KOPT-K1 (cell line): ENCODE measurements around the gene CRMP1.

Source experiments
- H3K27ac ChIP-seq: fragments of 200-600 bp; sonication (generic); 2 replicates; pipeline ENCODE4 v1.5.1; 2016; ENCODE audit warnings: antibody characterized with exemption, mild to moderate bottlenecking, low read depth, low read length; ENCODE audit not compliant: poor library complexity, severe bottlenecking
- H3K36me3 ChIP-seq: fragments of 200-600 bp; sonication (generic); 2 replicates; pipeline ENCODE4 v1.5.1; 2017; ENCODE audit warnings: antibody characterized with exemption, mild to moderate bottlenecking, low read length, moderate library complexity; ENCODE audit not compliant: insufficient read depth
- H3K9me3 ChIP-seq: fragments of 200-600 bp; sonication (generic); 2 replicates; pipeline ENCODE4 v1.5.1; 2017; ENCODE audit warnings: antibody characterized with exemption, low read length, mild to moderate bottlenecking; ENCODE audit not compliant: insufficient read depth, poor library complexity, severe bottlenecking

The CRMP1 gene

DNA sequence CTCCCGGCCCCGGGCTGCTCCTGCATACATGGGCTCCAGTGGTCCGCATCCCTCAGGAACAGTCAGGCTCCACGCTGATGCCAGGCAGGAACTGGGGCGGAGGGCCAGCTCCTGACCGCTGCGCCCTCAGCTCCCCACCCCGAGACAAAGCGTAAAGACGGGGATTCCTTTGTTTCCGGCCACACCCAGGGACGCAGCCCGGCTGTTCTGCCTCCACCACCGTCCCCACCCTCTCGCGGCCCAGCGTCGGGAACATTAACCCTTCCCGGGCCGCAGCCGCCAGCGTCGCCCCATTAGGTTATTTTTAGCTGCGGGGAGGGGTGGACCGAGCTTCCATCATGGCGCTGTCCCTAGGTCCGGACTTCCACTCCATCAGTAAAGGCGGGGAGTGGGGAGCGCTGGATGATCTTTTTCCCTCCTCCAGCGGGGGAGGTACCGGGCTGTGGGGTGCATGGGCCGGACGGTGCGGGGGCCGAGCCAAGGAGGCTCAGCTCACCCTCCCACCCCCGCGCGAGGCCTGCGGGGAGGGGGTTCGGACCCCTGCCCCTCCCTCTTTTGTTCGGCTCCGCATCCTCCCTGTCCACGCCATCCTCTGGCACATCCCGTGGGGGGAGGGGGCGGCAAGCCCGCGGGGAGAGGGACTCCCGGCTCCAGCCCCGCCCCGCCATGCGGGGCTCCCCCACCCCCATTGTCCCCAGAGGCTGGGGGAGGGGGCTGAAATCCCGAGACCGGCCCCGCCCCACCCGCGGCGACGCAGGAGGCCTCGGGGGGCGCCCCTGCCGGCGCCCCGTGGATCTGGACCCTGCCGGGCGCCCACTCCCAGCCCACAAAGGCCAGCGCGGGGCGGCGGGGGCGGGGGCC, 5.3 kb downstream of the CRMP1 start:
- Histone ChIP-seq H3K27ac (no peak overlapping the region), H3K9me3 (no peaks in the 10 kb centered on the region), H3K36me3 (no peaks in the 10 kb centered on the region)

DNA sequence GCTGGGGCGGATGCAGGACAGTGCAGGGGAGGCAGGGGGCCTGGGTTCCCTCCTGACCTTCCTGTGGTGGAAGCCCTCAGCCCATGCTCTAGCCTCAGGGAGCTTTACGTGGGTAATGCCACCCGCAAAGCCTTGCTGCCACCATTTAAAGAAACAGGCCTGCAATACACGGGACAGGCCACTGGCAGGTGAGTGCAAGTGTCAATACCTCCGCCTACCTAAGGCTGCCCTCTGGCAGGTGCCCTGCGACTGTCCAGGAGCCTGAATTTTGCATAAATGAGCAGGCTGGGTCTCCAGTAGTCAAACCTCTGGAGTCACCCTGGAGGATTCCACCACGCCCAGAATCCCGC, 5.9 kb downstream of the CRMP1 start:
- Histone ChIP-seq H3K36me3 (no peaks in the 10 kb centered on the region), H3K27ac (no peak overlapping the region), H3K9me3 (no peaks in the 10 kb centered on the region)

DNA sequence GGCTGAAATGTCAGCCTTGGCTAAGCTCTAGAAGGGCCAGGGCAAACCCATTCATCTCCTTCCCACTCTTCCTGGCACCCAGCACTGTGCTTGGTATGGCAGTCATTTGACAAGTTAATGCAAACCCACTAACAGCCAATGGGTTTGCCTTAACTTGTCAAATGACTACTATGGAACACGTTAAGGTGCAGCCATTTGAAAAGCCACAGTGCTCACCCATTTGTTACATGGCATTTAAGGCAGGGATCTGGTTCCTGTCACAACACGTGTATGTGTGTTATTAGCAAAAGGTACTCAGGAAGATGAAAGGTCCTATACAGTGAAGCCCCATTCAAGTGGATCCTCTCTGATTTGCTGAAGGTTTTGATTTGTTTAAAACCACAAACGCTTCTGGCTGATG, 7.2 kb downstream of the CRMP1 start:
- Histone ChIP-seq H3K36me3 (no peaks in the 10 kb centered on the region), H3K27ac (no peak overlapping the region), H3K9me3 (no peaks in the 10 kb centered on the region)

DNA sequence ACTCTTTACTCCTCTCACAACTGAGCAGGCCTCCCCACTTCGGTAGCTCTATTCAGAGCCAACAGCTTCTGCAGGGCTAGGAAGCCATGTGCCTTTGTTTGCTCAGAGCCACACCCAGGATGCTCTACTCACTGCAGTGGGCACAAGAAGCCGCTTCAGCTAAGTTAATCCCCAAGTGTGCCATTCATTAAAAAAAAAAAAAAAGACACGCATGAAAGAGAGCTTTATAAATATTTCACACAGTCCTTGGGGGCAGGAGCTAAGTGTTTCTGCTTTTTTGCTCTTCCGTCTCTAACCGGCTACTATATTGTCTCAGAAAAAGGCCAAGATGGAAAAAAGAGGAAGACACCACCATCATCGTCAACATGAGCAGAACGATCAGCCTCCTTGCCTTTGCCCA, 8.1 kb downstream of the CRMP1 start:
- no peaks in the 10 kb centered on the region for H3K9me3 ChIP-seq
- H3K36me3 ChIP-seq, result no peaks in the 10 kb centered on the region
- no peak overlapping the region for H3K27ac ChIP-seq

DNA sequence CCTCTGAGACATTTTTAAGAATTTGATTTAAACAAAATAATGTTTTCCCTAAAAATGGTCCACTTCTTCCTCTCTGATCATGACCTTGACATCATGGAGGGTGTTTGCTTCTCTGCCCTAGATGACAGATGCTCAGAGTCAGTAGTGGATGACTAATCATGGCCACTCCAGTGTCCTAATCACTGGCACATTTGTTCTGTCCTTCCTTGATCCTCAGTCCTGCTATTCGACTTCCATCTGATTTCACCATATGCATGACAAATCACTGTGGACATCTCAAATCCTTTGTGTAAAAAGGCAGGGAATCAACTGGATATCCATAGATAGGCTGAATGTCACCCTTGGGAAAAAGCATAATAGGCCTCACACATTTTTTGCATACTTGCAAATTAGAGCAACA, 9.0 kb downstream of the CRMP1 start:
- Histone ChIP-seq H3K27ac (no peak overlapping the region), H3K9me3 (no peaks in the 10 kb centered on the region), H3K36me3 (no peaks in the 10 kb centered on the region)

DNA sequence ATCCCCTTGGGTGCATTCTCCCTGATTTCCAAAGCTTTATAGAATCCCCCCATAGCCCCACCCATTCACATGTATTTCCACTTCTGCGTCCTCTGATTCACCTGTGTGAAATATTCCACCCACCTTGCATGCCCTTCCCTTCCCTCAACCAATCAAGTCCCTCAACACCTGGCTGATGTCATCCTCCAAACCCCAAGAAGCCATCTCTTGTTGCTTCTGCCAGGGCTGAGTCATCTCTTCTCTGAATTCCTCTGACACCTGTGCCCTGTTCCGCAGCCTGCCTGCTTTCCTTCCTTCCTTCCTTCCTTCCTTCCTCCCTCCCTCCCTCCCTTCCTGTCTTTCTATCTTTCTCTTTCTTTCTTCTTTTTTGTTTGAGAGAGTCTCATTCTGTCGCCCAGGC, 9.9 kb downstream of the CRMP1 start:
- Histone ChIP-seq H3K27ac (no peak overlapping the region), H3K36me3 (no peaks in the 10 kb centered on the region), H3K9me3 (no peaks in the 10 kb centered on the region)

DNA sequence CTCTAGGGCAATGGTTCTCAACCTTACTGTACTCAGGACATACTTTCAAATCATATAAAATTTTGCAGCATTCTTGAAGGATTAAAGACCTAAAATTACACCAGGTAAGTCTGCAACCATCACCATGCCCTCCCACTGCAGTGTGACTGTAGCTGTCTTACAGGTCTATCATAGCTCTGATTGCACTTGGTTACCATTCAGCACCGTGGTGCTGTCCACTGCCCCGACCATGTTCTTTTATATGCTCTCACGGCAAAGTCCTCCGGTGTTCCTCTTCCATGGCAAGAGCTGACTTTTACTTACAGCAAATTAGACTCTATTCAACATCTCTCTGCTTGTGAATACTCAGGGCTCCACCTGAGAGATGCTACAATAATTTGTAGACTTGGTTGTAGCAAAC, 11.5 kb downstream of the CRMP1 start:
- Histone ChIP-seq H3K36me3 (no peaks in the 10 kb centered on the region), H3K9me3 (no peaks in the 10 kb centered on the region), H3K27ac (no peak overlapping the region)

DNA sequence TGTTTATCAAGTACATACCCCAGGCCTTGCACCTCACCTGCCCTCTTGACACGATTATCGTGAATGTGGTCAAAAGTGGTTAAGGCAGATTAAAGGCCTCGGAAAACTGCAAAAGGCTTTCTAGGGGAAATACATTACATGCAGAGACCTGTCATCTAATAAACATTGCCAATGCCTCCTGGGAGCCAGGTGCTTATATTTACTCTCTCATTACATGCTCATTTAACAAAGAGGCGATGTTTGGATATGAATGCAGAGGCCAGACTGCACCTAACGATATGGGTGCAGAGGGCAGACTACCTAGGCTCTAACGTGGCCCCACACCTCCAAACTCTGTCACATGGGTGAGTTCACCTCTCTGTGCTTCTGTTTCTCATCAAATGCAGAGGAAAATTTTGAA, 14.5 kb downstream of the CRMP1 start:
- no peaks in the 10 kb centered on the region for H3K9me3 ChIP-seq
- no peaks in the 10 kb centered on the region for H3K36me3 ChIP-seq
- no peak overlapping the region for H3K27ac ChIP-seq

DNA sequence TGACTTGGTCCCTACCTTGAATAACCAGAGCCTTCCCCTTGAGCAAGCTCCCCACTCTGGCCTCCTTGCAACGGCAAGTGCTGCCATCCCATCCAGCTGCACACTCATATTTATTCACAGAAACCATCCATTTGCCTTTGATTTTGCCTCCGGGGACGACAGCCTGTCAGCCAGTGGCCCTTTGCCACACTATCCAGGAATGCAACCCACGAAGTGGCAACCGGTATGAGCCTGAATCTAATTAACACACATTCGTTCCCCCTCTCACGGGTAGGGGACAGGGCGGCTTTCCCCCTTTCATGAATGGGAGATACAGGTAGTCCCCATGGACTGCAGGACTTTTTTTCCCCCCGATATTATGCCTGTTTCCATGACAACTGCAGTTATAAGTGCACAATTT, 15.5 kb downstream of the CRMP1 start:
- peaks cover 6% of the 10 kb centered on the region for H3K9me3 ChIP-seq
- no peaks in the 10 kb centered on the region for H3K36me3 ChIP-seq
- H3K27ac ChIP-seq, result no peak overlapping the region

DNA sequence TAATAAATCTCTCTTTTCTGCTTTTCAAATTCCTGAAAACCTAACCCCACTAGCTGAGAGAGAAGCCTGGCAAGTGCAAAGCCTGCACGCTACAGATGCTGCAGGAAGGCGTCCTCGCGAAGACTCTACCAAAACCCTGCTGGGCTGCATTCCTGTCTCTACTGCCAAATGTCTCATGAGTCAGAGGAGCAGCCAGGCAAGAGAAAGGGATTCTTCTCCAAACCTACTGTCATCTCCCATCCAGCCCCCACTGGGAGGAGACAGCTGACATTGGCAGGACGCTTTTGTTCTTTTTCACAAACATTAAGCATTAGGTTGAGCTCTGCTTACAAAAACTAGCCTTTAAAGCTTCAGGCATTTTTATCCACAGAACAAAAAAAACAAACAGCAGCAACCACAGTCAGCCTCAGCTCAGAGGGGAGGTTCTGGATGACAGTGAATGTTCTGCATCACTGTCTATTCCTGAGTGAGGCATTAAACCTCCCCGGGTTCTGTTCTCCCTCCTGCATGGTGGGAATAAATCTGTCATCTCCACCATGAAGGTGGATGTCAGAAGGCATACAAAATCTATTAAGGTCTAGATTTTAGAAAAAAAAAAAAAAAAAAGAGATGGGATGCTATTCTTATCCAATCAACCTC, 18.0 kb downstream of the CRMP1 start:
- H3K9me3 ChIP-seq, result peaks cover 6% of the 10 kb centered on the region

DNA sequence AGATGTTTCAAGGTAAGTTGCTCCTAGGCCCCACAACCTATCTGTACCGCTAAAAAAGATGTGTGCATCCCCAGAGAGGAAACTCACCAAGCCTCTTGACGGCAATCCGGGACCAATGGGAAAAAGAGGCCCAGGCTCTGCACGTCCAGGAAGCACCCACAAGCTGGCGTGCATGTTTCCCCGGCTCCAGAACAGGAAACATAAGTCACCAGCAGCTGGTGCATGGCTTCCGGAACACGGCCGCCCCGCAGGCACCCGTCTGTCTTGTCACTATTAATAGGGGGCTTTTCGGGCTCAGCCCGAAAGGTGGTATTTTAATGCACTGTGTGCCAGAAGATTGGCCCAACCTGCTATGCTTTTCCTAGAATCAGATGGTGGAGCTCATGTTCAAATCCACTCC, 22.2 kb downstream of the CRMP1 start:
- Histone ChIP-seq H3K27ac (no peak overlapping the region), H3K36me3 (no peaks in the 10 kb centered on the region), H3K9me3 (peaks cover 6% of the 10 kb centered on the region)

More for the DNA sequence above, 18.0 kb downstream of the CRMP1 start:
- H3K36me3 ChIP-seq, result no peaks in the 10 kb centered on the region
- H3K27ac ChIP-seq, result no peak overlapping the region

DNA sequence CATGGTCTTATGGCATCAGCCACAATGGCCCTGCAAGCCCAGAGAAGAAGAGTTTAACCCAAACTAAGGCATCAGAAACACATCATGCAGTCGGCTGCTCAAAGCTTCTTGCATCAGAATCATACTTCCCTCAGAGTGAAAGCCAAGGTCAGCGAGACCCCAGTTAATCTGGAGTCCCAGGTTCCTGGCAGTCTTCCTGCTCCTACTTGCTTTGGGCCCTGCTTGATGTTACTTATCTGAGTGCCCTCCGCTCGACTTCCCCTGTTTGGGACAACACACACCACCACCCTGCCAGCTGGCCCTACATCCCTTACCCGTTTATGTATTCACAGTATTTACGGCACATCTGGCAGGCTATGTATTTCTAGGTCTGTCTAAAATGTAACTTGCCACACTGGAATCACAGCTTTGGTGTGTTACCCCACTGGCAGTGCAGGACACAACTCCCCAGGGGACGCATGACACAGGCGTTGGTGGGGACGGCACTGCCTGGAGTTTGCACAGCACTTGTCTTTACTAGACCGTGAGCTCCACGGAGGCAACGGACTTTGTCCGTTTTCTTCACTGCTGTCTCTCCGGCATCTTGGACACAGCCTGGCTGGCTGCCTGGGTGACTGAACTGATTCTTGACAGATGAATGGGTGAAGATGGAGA, 22.8 kb downstream of the CRMP1 start:
- Histone ChIP-seq H3K9me3 (peaks cover 6% of the 10 kb centered on the region), H3K27ac (no peak overlapping the region), H3K36me3 (no peaks in the 10 kb centered on the region)

DNA sequence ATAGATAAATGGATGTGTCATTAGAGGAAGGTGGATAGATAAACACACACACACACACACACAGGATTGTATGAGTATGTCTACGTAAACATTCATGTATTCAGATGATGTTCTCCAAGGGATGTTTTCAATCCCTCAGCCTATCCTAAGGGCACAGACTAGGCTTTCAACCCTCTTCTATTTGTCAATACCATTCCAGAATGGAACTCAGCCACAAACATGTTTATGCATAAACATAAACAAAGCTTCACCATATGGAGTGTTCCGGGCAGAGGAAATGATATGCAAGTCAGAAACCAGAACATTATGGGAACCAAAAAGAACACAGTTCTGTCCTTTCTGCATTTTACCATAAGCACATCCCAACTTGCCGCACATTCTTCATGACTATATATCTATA, 25.0 kb downstream of the CRMP1 start:
- no peak overlapping the region for H3K27ac ChIP-seq
- peaks cover 2% of the 10 kb centered on the region for H3K9me3 ChIP-seq
- H3K36me3 ChIP-seq, result no peaks in the 10 kb centered on the region

DNA sequence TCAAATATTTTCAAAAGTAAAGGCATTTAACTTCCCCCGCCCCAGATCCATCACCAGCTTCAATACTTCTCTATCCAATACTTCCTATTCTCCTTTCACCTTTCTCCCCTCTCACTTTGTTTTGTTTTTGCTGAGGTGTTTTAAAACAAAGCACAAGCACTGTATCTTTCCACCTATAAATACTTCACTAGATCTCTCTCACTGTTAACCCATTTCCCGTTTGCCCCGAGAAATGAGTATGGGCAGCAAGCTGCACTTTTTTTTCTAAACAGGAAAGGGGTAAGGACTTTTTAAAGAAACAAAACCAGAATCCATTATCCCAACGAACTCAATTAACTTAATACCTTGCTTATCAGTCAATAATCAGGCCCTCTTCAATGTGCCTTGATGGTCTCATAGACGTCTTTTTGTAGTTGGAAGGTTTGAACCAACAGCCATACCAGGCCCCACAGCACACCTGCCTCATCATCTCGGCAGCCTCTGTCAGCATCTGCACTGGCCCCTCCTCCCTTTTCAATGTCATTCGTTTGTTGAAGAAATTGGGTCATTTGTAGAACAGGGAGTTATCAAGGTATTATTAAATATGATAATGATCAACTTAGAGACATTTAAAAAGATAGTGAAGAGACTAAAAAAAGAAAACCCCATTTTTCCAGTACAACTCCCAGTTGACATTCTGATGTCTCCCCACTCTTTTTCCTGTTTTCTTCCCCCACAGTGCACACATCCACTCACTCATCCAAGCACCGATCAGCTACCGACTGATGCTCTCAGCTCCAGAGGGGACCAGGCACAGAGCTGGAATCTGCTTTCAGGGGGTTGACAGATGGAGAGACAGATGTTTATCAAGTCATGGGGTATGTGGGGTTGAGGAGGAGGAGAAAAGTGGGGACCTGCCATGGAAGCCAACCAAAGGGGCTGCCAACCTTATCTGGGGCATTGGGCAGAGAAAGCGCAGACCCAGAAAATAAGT, 25.8 kb downstream of the CRMP1 start:
- H3K9me3 ChIP-seq, result no peaks in the 10 kb centered on the region
- H3K27ac ChIP-seq, result no peak overlapping the region
- no peaks in the 10 kb centered on the region for H3K36me3 ChIP-seq
